GM12878 (cell line): ENCODE data around the gene VTA1. TPM values are rescaled to one million over a fixed set of nuclear protein-coding genes. Genes with fewer than 3 reads are reported as not detected.

ENCODE experiments used
- ATAC-seq: fragments of 200-7000 bp; cut with Tn5 transposase; 3 replicates; pipeline ENCODE4 v1.9.1; 2020; ENCODE audit warnings: mild to moderate bottlenecking, moderate library complexity
- BruUV-seq: library from RNA; stranded (reverse); fragments of 400-500 nt; replicated peaks from 2 replicates; lab custom pipeline; 2021; lab: Mats Ljungman, UMichigan
- CTCF ChIA-PET: fragments of 300-600 bp; sonication (Branson Sonifier 250); formaldehyde crosslinking; extraction: SDS; loops from one replicate; lab custom pipeline; 2021; ENCODE audit warnings: inconsistent platforms; lab: Yijun Ruan, JAX
- POLR2A ChIA-PET: fragments of 350-600 bp; formaldehyde crosslinking; extraction: SDS; loops from one replicate; lab custom pipeline; 2021; ENCODE audit warnings: inconsistent platforms; lab: Charles Lee
- RAD21 ChIA-PET: fragments of 300-600 bp; sonication (Branson Sonifier 250); formaldehyde crosslinking; loops from one replicate; lab custom pipeline; 2023; ENCODE audit warnings: antibody characterized with exemption; ENCODE audit not compliant: unreplicated experiment; lab: Charles Lee
- SMC1A ChIA-PET: fragments of 300-600 bp; sonication (Branson Sonifier 250); formaldehyde crosslinking; loops from one replicate; lab custom pipeline; 2023; ENCODE audit not compliant: unreplicated experiment, uncharacterized antibody; lab: Charles Lee
- DNase-seq: peaks from one replicate; pipeline ENCODE4 v3.0.0-alpha.2; 2011; ENCODE audit warnings: low read depth, low spot score
- FAIRE-seq: peaks from 3 replicates; lab custom pipeline; 2011; peaks lifted over from hg19 to GRCh38; lab: Jason Lieb, UNC
- H2AFZ ChIP-seq: 2 replicates; pipeline ENCODE4 v1.6.0; 2011; ENCODE audit warnings: low read depth, low read length, control low read depth; ENCODE audit not compliant: control insufficient read depth
- H3K27ac ChIP-seq: 2 replicates; pipeline ENCODE4 v1.5.1; 2011; ENCODE audit warnings: control low read depth; ENCODE audit not compliant: control insufficient read depth, insufficient read depth
- H3K27me3 ChIP-seq, 2 experiments: replicated peaks in 1 of 2; 2 replicates each; pipeline versions ENCODE4 v1.6.0 to v1.6.1; 2011; ENCODE audit warnings: low read length in 1 of 2; ENCODE audit not compliant: control insufficient read depth in 2 of 2, insufficient read depth in 2 of 2
- H3K36me3 ChIP-seq, 2 experiments: 2 replicates each; pipeline ENCODE4 v1.5.1; 2011; ENCODE audit warnings: low read length in 1 of 2; ENCODE audit not compliant: control insufficient read depth in 2 of 2, insufficient read depth in 2 of 2
- H3K4me1 ChIP-seq: 2 replicates; pipeline ENCODE4 v1.6.1; 2011; ENCODE audit warnings: mild to moderate bottlenecking, low read length, moderate library complexity, mixed read lengths; ENCODE audit not compliant: control insufficient read depth, insufficient read depth
- H3K4me2 ChIP-seq: 2 replicates; pipeline ENCODE4 v1.6.0; 2011; ENCODE audit warnings: control low read depth; ENCODE audit not compliant: control insufficient read depth, insufficient read depth
- H3K4me3 ChIP-seq: fragments of 200-600 bp; sonication (generic); 2 replicates; pipeline ENCODE4 v1.5.1; 2016
- H3K79me2 ChIP-seq: 2 replicates; pipeline ENCODE4 v1.6.0; 2011; ENCODE audit warnings: low read length; ENCODE audit not compliant: control insufficient read depth, insufficient read depth
- H3K9ac ChIP-seq: 2 replicates; pipeline ENCODE4 v1.8.0; 2011; ENCODE audit warnings: low read length, control low read depth, mixed read lengths; ENCODE audit not compliant: control insufficient read depth, insufficient read depth
- H3K9me3 ChIP-seq: replicated peaks from 3 replicates; pipeline ENCODE4 v1.5.1; 2011; ENCODE audit warnings: mild to moderate bottlenecking, low read length; ENCODE audit not compliant: control insufficient read depth, insufficient read depth
- H4K20me1 ChIP-seq: 2 replicates; pipeline ENCODE4 v1.6.0; 2011; ENCODE audit not compliant: control insufficient read depth, insufficient read depth
- ATF7 ChIP-seq: fragments of 450-650 bp; IDR thresholded peaks from 2 replicates; pipeline ENCODE4 v1.6.1; 2016; ENCODE audit warnings: low read depth, mild to moderate bottlenecking
- CBX5 ChIP-seq: sonication (generic); IDR thresholded peaks from 2 replicates; pipeline ENCODE4 v1.6.1; 2016; ENCODE audit warnings: low read depth, moderate library complexity, mild to moderate bottlenecking, inconsistent platforms
- CHD2 ChIP-seq: IDR thresholded peaks from 2 replicates; pipeline ENCODE4 v1.6.1; 2011; ENCODE audit warnings: low read depth, low read length, improper control_type of control experiment, borderline replicate concordance
- FOXK2 ChIP-seq: fragments of 450-650 bp; IDR thresholded peaks from 2 replicates; pipeline ENCODE4 v1.6.1; 2017; ENCODE audit warnings: mild to moderate bottlenecking, moderate library complexity
- FOXM1 ChIP-seq: IDR thresholded peaks from 2 replicates; pipeline ENCODE4 v1.6.1; 2012; ENCODE audit warnings: low read depth, mild to moderate bottlenecking, inconsistent platforms, low read length, moderate library complexity
- KDM1A ChIP-seq: fragments of 200-600 bp; sonication (generic); IDR thresholded peaks from 2 replicates; pipeline ENCODE4 v1.6.1; 2016; ENCODE audit warnings: borderline replicate concordance
- NFYB ChIP-seq: IDR thresholded peaks from 2 replicates; pipeline ENCODE4 v1.6.1; 2011; ENCODE audit warnings: low read depth, mild to moderate bottlenecking, low read length, improper control_type of control experiment, moderate library complexity; ENCODE audit not compliant: insufficient read depth
- NR2F1 ChIP-seq: fragments of 450-650 bp; conservative IDR thresholded peaks from 2 replicates; pipeline ENCODE4 v1.6.1; 2017; ENCODE audit warnings: mild to moderate bottlenecking
- RAD21 ChIP-seq: IDR thresholded peaks from 2 replicates; pipeline ENCODE4 v1.6.1; 2011; ENCODE audit warnings: mild to moderate bottlenecking, low read depth, low read length, moderate library complexity; ENCODE audit not compliant: insufficient read depth
- RFX5 ChIP-seq: IDR thresholded peaks from 2 replicates; pipeline ENCODE4 v1.6.1; 2011; ENCODE audit warnings: low read depth, low read length, improper control_type of control experiment
- RUNX3 ChIP-seq: IDR thresholded peaks from 2 replicates; pipeline ENCODE4 v1.6.1; 2012; ENCODE audit warnings: low read length, inconsistent platforms
- SP1 ChIP-seq: IDR thresholded peaks from one replicate; pipeline ENCODE4 v1.6.1; 2011; ENCODE audit warnings: low read depth, low read length
- TCF3 ChIP-seq: IDR thresholded peaks from 2 replicates; pipeline ENCODE4 v1.6.1; 2012; ENCODE audit warnings: low read depth, mild to moderate bottlenecking, low read length, borderline replicate concordance; ENCODE audit not compliant: insufficient read depth
- YY1 ChIP-seq: IDR thresholded peaks from 2 replicates; pipeline ENCODE4 v1.6.1; 2011; ENCODE audit warnings: low read depth, mild to moderate bottlenecking, low read length
- ZNF384 ChIP-seq: IDR thresholded peaks from 2 replicates; pipeline ENCODE4 v1.6.1; 2012; ENCODE audit warnings: low read depth, mild to moderate bottlenecking, low read length, improper control_type of control experiment, borderline replicate concordance
- in situ Hi-C: fragments of 300-500 bp; cut with MboI; formaldehyde crosslinking; loops from 9 replicates; pipeline ENCODE4 v1.14.3; 2018; ENCODE audit warnings: mixed read lengths
- intact Hi-C: fragments of 100-400 bp; cut with micrococcal nuclease; formaldehyde crosslinking; loops from one replicate; pipeline ENCODE4 v1.14.2; 2022; ENCODE audit not compliant: unreplicated experiment
- polyA plus RNA-seq, 11 experiments: library from polyadenylated mRNA; depleted of rRNA in 4 of 11; unstranded in 6 of 11; stranded (reverse) in 5 of 11; fragments of >200 nt; fragmentation: Nextera tagmentation in 4 of 11; fragmentation: Illumina TruSeq in 1 of 11; extraction: Ambion mirVana in 4 of 11; extraction: Trizol in 1 of 11; gene quantifications; 1 replicate in 1 of 11; 2 replicates in 10 of 11; pipeline versions ENCODE4 v1.2.1 to v1.2.3, GENCODE V29; 2011 to 2016; ENCODE audit warnings: inconsistent platforms in 2 of 11, missing spikeins in 2 of 11, low read depth in 1 of 11
- total RNA-seq, 4 experiments: library from RNA; depleted of rRNA in 3 of 4; stranded (reverse); fragments of >200 nt in 3 of 4; fragmentation: Illumina TruSeq in 1 of 4; extraction: Trizol in 1 of 4; gene quantifications; 2 replicates each; pipeline versions ENCODE4 v1.2.1 to v1.2.3, GENCODE V29; 2013 to 2021
- TF ChIP-seq, protein P1 (sequence below): IDR thresholded peaks from 2 replicates; pipeline ENCODE4 v1.6.1; 2011; ENCODE audit warnings: low read depth, mild to moderate bottlenecking, low read length, moderate library complexity, borderline replicate concordance; ENCODE audit errors: extremely low read depth
- TF ChIP-seq, protein P2 (sequence below): fragments of 450-650 bp; IDR thresholded peaks from 2 replicates; pipeline ENCODE4 v1.6.1; 2014; ENCODE audit warnings: mild to moderate bottlenecking

The VTA1 gene
- total and polyA plus RNA-seq, 10 of the 15 experiments (the other 5 are each of a cell fraction or from before 2014, with no cell fraction given) = 48.3 to 126 (median 90.7) TPM

DNA sequence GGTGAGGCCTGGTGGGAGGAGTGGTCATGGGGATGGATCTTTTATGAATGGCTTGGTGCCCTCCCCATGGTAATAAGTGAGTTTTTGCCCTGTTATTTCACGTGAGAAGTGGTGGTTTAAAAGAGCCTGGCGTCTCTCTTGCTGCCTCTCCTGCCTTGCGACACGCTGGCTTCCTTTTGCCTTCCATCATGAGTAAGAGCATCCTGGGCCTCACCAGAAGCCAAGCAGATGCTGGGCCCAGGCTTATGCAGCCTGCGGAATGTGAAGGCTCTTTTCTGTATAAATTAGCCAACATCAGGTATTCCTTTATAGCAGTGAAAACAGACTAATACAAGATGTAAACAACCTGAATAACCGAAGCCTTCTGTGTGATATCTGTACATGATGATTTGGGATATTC, 27.6 kb downstream of the VTA1 start (continued):
- TF ChIP-seq, protein P1, sequence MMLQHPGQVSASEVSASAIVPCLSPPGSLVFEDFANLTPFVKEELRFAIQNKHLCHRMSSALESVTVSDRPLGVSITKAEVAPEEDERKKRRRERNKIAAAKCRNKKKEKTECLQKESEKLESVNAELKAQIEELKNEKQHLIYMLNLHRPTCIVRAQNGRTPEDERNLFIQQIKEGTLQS = no peak
- TF ChIP-seq CHD2 = no peak

DNA sequence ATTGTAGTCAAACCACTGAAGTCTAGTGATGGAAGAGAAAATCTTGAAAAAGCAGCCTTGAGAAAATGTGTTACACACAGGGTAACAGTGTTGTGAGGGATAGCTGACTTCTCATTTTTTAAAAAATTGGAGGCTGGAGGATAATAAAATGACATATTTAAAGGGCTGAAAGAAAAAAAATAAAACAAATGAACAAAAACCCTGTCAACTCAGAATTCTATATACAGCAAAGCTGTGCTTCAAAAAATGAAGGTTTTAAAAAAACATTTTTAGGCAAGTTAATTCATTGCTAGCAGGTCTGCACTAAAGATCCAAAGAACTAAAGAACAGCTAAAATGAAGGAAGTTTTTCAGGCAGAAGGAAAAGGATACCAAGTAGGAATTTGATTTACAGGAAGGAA, 31.1 kb downstream of the VTA1 start:
- Histone ChIP-seq H3K4me1 (no peaks in the 10 kb centered on the region), H3K4me3 (no peak overlapping the region), H4K20me1 (no peaks in the 10 kb centered on the region), H3K79me2 (no peaks in the 10 kb centered on the region), H3K9me3 (no peaks in the 10 kb centered on the region; the same call in 2 of the 3 replicates), H3K4me2 (no peak overlapping the region), H3K27me3 (no peaks in the 10 kb centered on the region), H3K36me3 (peaks cover 2 to 5% of the 10 kb centered on the region in 2 experiments; a peak in 3 of 4 replicates), H3K27ac (no peak overlapping the region), H3K9ac (no peak overlapping the region), H2AFZ (no peak overlapping the region)
- ATAC-seq = no peak
- no peak for DNase-seq
- POLR2A ChIA-PET = no interaction called here
- intact Hi-C loops = no loop called here
- no TSS peak for BruUV-seq
- TF ChIP-seq NR2F1 (no peak), CBX5 (0 out of 2 replicates have a peak, but pooled peaks have one; percentile 39)
- RAD21 ChIA-PET = no interaction called here
- FAIRE-seq = no peak
- SMC1A ChIA-PET = interaction anchor here (1.2 to 1.5 kb wide), 2 partner anchors 29 to 67 kb away, joined by 3 to 6 read pairs; no protein-coding TSS in a partner anchor
- in situ Hi-C loops = no loop called here
- CTCF ChIA-PET = interaction anchor here (1.1 to 2.1 kb wide), 4 partner anchors 11 to 30 kb away, joined by 4 to 7 read pairs (median 5); no protein-coding TSS in a partner anchor

DNA sequence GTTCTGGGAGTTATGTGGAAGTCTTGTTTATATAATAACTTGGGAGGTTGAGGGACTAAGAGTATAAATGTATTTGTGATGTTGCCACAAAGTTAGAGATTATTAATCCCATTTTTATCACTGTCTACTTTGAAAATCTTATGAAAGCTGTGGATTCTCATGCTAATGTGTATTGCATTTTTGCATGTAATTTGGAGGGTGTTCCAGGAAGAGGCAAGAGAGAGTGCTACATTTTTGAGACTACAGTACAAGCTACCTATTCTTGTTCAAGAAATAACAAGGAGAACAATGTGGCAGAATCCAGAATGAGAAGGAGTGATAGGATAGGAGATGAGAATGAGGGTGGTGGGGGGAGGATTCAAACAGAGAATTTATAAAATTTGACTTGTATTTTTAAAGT, 34.9 kb downstream of the VTA1 start:
- H3K4me3 ChIP-seq = no peak overlapping the region
- TF ChIP-seq ZNF384 = no peak
- no peak for TF ChIP-seq ATF7
- TF ChIP-seq NFYB = no peak
- no peak for TF ChIP-seq FOXM1
- no peak for TF ChIP-seq SP1
- TF ChIP-seq, protein P2, sequence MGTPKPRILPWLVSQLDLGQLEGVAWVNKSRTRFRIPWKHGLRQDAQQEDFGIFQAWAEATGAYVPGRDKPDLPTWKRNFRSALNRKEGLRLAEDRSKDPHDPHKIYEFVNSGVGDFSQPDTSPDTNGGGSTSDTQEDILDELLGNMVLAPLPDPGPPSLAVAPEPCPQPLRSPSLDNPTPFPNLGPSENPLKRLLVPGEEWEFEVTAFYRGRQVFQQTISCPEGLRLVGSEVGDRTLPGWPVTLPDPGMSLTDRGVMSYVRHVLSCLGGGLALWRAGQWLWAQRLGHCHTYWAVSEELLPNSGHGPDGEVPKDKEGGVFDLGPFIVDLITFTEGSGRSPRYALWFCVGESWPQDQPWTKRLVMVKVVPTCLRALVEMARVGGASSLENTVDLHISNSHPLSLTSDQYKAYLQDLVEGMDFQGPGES = no peak
- TF ChIP-seq TCF3 = no peak
- TF ChIP-seq KDM1A = no peak
- no peak for TF ChIP-seq YY1
- no peak for TF ChIP-seq FOXK2
- TF ChIP-seq RUNX3 = no peak
- no peak for TF ChIP-seq RAD21
- no peak for TF ChIP-seq RFX5

More for the DNA sequence above, 34.9 kb downstream of the VTA1 start:
- no TSS peak for BruUV-seq
- H4K20me1 ChIP-seq = no peaks in the 10 kb centered on the region
- no peak for DNase-seq
- intact Hi-C loops (no loop called here), in situ Hi-C loops (no loop called here)
- no peak overlapping the region for H2AFZ ChIP-seq
- H3K9me3 ChIP-seq = no peaks in the 10 kb centered on the region
- H3K4me2 ChIP-seq = no peak overlapping the region
- no peaks in the 10 kb centered on the region for H3K27me3 ChIP-seq
- FAIRE-seq = no peak
- H3K4me1 ChIP-seq = no peaks in the 10 kb centered on the region
- no peak for ATAC-seq
- ChIA-PET CTCF (interaction anchor here (1.6 to 1.7 kb wide), 2 partner anchors 25 to 26 kb away, joined by 6 read pairs; no protein-coding TSS in a partner anchor), SMC1A (interaction anchor here (1.1 to 1.4 kb wide), 2 partner anchors 17 to 26 kb away, joined by 3 to 5 read pairs; no protein-coding TSS in a partner anchor), POLR2A (no interaction called here), RAD21 (no interaction called here)
- H3K79me2 ChIP-seq = no peaks in the 10 kb centered on the region
- no peak overlapping the region for H3K27ac ChIP-seq
- H3K36me3 ChIP-seq = peaks cover 0 to under 1% of the 10 kb centered on the region in 2 experiments; a peak in 1 of 4 replicates
- H3K9ac ChIP-seq = no peak overlapping the region
